Measurements from ENCODE around the gene RIN1.
"Not testable (repeated sequence)": the region's sequence is repeated elsewhere in the genome, so short reads cannot be mapped to it uniquely, and the experiment has no call there.

Gene RIN1

GRCh38 chr11:66360406-66361073 is 24.3 kb upstream of the RIN1 start:
- no peak for DNase-seq (ENCODE audit: low spot score)

- no peak for DNase-seq (ENCODE audit: low spot score)
Measured at GRCh38 chr11:66359662-66360087, 23.4 kb upstream of the RIN1 start.

GRCh38 chr11:66350560-66351235 is 14.5 kb upstream of the RIN1 start:
- DNase-seq (ENCODE audit: low spot score), result not testable (repeated sequence)

GRCh38 chr11:66349084-66349386 is 12.8 kb upstream of the RIN1 start:
- DNase-seq (ENCODE audit: low spot score), result no peak

GRCh38 chr11:66347425-66348276 is 11.4 kb upstream of the RIN1 start, which contains the start of gene B4GAT1:
Gene B4GAT1, minus strand, starts transcription at chr11:66347629. Its CDS starts 84 bp downstream, at chr11:66347545.
- DNase-seq (ENCODE audit: low spot score), result peak; percentile 38

GRCh38 chr11:66346476-66347424 is 10.5 kb upstream of the RIN1 start:
- DNase-seq (ENCODE audit: low spot score), result no peak

GRCh38 chr11:66345316-66345649 is 9.0 kb upstream of the RIN1 start:
- DNase-seq (ENCODE audit: low spot score), result no peak

- peak; percentile 97 for DNase-seq (ENCODE audit: low spot score)
Measured at GRCh38 chr11:66344550-66345315, 8.5 kb upstream of the RIN1 start, which contains the start of gene BRMS1. Gene BRMS1, minus strand, starts transcription at chr11:66345104. Its CDS starts 2,870 bp downstream, at chr11:66342234.

- DNase-seq (ENCODE audit: low spot score), result no peak
Measured at GRCh38 chr11:66343176-66343575, 6.9 kb upstream of the RIN1 start.

- no peak for DNase-seq (ENCODE audit: low spot score)
Measured at GRCh38 chr11:66341502-66342126, 5.4 kb upstream of the RIN1 start.

- no peak for DNase-seq (ENCODE audit: low spot score)
Measured at GRCh38 chr11:66340596-66341501, 4.6 kb upstream of the RIN1 start.

- no peak for DNase-seq (ENCODE audit: low spot score)
Measured at GRCh38 chr11:66339686-66340483, 3.7 kb upstream of the RIN1 start.

- no peak for DNase-seq (ENCODE audit: low spot score)
Measured at GRCh38 chr11:66339162-66339675, 3.0 kb upstream of the RIN1 start.

- DNase-seq (ENCODE audit: low spot score), result no peak
Measured at GRCh38 chr11:66338276-66339161, 2.3 kb upstream of the RIN1 start.

GRCh38 chr11:66337103-66337899 is 1.1 kb upstream of the RIN1 start:
- DNase-seq (ENCODE audit: low spot score), result no peak

- DNase-seq (ENCODE audit: low spot score), result no peak
Measured at GRCh38 chr11:66335531-66336233, 552 bp downstream of the RIN1 start.

Measured in hematopoietic multipotent progenitor cell treated with erythropoietin and hydrocortisone succinate and interleukin-3 and kit ligand, for 15 days (in vitro differentiated cells).